Neural crest cell (in vitro differentiated cells): ENCODE results near the gene AAK1. TPM values are rescaled to one million over a fixed set of nuclear protein-coding genes. Genes with fewer than 3 reads are reported as not detected.
A peak's percentile ranks its signal among the peaks of the same experiment; 100 is the strongest.

Experiments
- DNase-seq: peaks from one replicate; pipeline ENCODE4 v3.0.0; 2021; ENCODE audit warnings: low read depth, mixed read lengths, low spot score
- H3K27ac Mint-ChIP-seq: one replicate; pipeline ENCODE4 v1.8.0; 2021; ENCODE audit warnings: mild to moderate bottlenecking, mixed read lengths; ENCODE audit not compliant: unreplicated experiment
- H3K27me3 Mint-ChIP-seq: 2 replicates; pipeline ENCODE4 v1.8.0; 2021; ENCODE audit warnings: low read depth, mild to moderate bottlenecking, mixed read lengths
- H3K36me3 Mint-ChIP-seq: 2 replicates; pipeline ENCODE4 v1.8.0; 2021; ENCODE audit warnings: low read depth, mild to moderate bottlenecking, mixed read lengths
- H3K4me1 Mint-ChIP-seq: 2 replicates; pipeline ENCODE4 v1.8.0; 2021; ENCODE audit warnings: mixed read lengths
- H3K4me3 Mint-ChIP-seq: one replicate; pipeline ENCODE4 v1.8.0; 2021; ENCODE audit warnings: mild to moderate bottlenecking, mixed read lengths
- H3K9me3 Mint-ChIP-seq: 2 replicates; pipeline ENCODE4 v1.8.0; 2021; ENCODE audit warnings: mixed read lengths
- total RNA-seq: library from RNA; stranded (reverse); gene quantifications from 2 replicates; pipeline ENCODE4 v1.2.1, GENCODE V29; 2021
- TF ChIP-seq, protein P1 (sequence below): fragments of 200-600 bp; sonication (generic); conservative IDR thresholded peaks from 2 replicates; pipeline ENCODE4 v1.5.0; 2021; ENCODE audit warnings: antibody characterized with exemption, mild to moderate bottlenecking

Gene AAK1
- total RNA-seq, 1 donor from 2014 or later = 38.8 TPM

DNA sequence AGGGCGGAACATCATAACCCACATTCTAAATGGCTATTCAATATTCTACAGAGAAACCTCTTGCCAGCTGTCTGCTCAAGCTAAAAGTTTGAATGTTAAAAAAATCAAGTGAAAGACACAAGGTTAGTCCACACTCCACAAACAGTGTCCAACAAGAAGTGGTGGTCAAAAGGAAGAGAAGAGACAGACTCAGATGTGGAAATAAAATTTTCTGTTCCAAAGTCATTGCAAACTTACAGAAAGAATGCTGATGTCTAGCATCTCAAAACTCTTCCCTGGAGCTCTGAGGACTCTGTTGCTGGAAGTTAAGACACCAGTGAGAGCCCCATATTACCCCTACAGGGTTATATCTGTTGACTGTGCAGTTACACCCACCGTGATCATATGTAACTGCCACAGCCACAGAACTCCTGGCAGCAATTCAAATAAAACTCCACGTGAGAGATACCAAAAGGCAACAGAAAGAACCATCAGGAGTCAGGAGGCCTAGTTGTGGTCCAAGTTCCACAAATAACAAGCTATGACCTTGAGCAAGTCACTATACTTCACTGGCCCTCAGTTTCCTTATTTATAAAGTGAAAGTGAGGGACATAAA, 60.9 kb downstream of the AAK1 start:
- Mint-ChIP-seq H3K27me3 (no peaks in the 10 kb centered on the region), H3K4me3 (no peak overlapping the region), H3K36me3 (peaks cover 2% of the 10 kb centered on the region), H3K9me3 (no peaks in the 10 kb centered on the region), H3K4me1 (peaks cover 15% of the 10 kb centered on the region), H3K27ac (no peak overlapping the region)
- TF ChIP-seq, protein P1, sequence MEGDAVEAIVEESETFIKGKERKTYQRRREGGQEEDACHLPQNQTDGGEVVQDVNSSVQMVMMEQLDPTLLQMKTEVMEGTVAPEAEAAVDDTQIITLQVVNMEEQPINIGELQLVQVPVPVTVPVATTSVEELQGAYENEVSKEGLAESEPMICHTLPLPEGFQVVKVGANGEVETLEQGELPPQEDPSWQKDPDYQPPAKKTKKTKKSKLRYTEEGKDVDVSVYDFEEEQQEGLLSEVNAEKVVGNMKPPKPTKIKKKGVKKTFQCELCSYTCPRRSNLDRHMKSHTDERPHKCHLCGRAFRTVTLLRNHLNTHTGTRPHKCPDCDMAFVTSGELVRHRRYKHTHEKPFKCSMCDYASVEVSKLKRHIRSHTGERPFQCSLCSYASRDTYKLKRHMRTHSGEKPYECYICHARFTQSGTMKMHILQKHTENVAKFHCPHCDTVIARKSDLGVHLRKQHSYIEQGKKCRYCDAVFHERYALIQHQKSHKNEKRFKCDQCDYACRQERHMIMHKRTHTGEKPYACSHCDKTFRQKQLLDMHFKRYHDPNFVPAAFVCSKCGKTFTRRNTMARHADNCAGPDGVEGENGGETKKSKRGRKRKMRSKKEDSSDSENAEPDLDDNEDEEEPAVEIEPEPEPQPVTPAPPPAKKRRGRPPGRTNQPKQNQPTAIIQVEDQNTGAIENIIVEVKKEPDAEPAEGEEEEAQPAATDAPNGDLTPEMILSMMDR = no peak
- no peak for DNase-seq

DNA sequence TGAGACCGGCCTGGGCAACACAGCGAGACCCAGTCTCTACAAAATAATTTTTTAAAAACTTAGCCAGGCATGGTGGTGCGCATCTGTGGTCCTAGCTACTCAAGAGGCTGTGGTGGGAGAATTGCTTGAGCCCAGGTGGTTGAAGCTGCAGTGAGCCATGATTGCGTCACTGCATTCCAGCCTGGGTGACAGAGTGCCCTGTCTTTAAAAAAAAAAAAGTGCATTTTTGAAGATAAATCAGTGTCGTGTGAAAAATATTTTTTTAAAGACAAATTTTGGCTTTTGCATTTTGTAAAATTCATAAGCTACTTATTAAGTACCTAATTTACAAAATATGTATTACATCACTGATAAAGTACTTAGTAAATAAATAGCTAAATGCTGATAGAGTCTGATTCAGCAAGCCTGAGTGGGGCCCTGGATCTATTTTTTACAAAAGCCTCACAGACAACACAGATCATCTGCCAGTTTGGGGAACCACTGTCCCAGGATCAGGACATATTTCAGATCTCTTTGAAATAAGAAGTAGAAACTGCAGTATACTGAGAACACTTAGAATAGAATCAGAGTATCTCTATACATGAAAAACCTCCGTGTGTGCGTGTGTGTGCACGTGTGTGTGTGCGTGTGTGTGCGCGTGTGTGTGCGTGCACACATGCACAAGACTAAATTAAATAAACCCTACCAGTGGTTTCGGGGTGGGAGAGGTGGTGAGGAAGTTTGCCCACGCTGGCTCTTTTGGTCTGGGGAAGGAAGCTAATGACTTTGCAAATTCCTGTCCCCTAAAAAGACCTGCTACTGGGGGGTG, 61.6 kb downstream of the AAK1 start:
- Mint-ChIP-seq H3K4me1 (peaks cover 15% of the 10 kb centered on the region), H3K9me3 (no peaks in the 10 kb centered on the region), H3K27me3 (no peaks in the 10 kb centered on the region), H3K4me3 (no peak overlapping the region), H3K36me3 (peaks cover 2% of the 10 kb centered on the region), H3K27ac (peak overlapping the region; percentile 14)
- DNase-seq = no peak
- TF ChIP-seq, protein P1 = no peak

DNA sequence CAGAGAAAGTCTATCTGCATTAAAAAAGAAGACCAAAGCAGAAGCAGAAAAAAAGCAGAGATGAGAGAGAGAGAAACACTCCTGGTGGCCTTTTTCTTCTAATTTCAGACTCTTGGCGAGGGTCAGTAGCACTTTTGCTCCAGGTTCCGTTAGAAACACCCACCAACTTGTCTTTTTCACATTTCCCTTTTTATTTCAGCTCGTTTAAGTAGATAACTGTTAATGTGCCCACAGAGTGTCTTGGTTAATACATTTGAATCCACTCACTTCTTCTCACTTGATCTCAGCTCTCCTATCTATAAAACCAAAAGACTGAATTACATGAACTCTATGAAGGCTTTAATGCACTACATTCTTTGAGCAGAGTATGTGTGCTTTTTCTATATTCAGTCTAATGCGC, 63.1 kb downstream of the AAK1 start:
- no peaks in the 10 kb centered on the region for H3K9me3 Mint-ChIP-seq
- no peak overlapping the region for H3K4me3 Mint-ChIP-seq
- H3K27me3 Mint-ChIP-seq = no peaks in the 10 kb centered on the region
- H3K4me1 Mint-ChIP-seq = peaks cover 19% of the 10 kb centered on the region
- H3K27ac Mint-ChIP-seq = no peak overlapping the region
- TF ChIP-seq, protein P1 = no peak
- no peak for DNase-seq
- H3K36me3 Mint-ChIP-seq = peaks cover 2% of the 10 kb centered on the region

DNA sequence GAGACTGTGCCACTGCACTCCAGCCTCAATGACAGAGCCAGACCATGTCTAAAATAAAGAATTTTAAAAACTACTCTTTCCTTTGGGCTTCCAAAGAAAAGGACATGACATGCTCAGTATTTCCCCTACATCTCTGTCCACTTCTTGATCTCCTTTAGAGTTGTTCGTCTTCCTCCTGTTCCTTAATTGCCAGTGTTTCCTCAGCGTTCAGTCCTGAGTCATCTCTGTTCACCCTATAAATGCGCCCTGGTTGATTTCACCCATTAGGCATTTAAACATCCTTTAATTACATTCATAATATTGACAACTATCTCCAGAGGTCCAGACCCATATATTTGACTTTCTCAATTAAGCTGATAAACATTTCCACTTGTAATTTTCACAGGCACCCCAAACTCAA, 64.0 kb downstream of the AAK1 start:
- H3K4me1 Mint-ChIP-seq = peaks cover 19% of the 10 kb centered on the region

DNA sequence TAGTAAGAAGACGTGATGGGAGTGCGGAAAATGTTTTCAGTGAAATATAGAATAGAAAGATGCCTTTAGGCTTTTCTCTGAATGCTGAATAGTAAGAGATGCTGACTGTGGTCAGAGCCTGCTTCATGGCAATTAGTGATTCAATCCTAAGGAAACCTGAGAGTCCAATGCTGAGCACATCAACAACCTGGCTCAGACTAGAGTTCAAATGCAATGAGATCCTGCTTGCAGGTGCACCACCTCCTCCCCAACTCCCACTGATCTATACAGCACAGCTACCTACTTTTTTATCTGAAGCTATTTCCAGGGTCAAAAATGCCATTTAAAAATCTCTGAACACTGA, 65.4 kb downstream of the AAK1 start:
- H3K9me3 Mint-ChIP-seq = no peaks in the 10 kb centered on the region
- TF ChIP-seq, protein P1 = no peak
- H3K36me3 Mint-ChIP-seq = peaks cover 2% of the 10 kb centered on the region
- no peak for DNase-seq
- peaks cover 23% of the 10 kb centered on the region for H3K4me1 Mint-ChIP-seq
- H3K27me3 Mint-ChIP-seq = no peaks in the 10 kb centered on the region
- H3K4me3 Mint-ChIP-seq = no peak overlapping the region
- no peak overlapping the region for H3K27ac Mint-ChIP-seq

More for the DNA sequence above, 64.0 kb downstream of the AAK1 start:
- Mint-ChIP-seq H3K4me3 (no peak overlapping the region), H3K27me3 (no peaks in the 10 kb centered on the region), H3K36me3 (peaks cover 2% of the 10 kb centered on the region), H3K9me3 (no peaks in the 10 kb centered on the region), H3K27ac (no peak overlapping the region)
- no peak for DNase-seq
- TF ChIP-seq, protein P1 = no peak
